SJCRH30 (cell line): ENCODE measurements around the gene ADAMTS16. TPM values are rescaled to one million over a fixed set of nuclear protein-coding genes. Genes with fewer than 3 reads are reported as not detected.

Experiments
- DNase-seq, 2 experiments: peaks; one replicate each; pipeline ENCODE4 v3.0.0-alpha.2; 2015 to 2020
- H3K27ac ChIP-seq: fragments of 250-450 bp; sonication (Bioruptor Pico); 2 replicates; pipeline ENCODE4 v1.5.1; 2020; ENCODE audit warnings: mild to moderate bottlenecking, moderate library complexity
- H3K27me3 ChIP-seq: fragments of 250-450 bp; sonication (Bioruptor Pico); 2 replicates; pipeline ENCODE4 v1.5.1; 2020; ENCODE audit warnings: mild to moderate bottlenecking, moderate library complexity
- H3K36me3 ChIP-seq: fragments of 250-450 bp; sonication (Bioruptor Pico); 2 replicates; pipeline ENCODE4 v1.5.1; 2020; ENCODE audit warnings: mild to moderate bottlenecking, moderate library complexity
- H3K4me1 ChIP-seq: fragments of 250-450 bp; sonication (Bioruptor Pico); 2 replicates; pipeline ENCODE4 v1.5.1; 2020; ENCODE audit warnings: mild to moderate bottlenecking, moderate library complexity
- H3K4me3 ChIP-seq: fragments of 250-450 bp; sonication (Bioruptor Pico); 2 replicates; pipeline ENCODE4 v1.5.1; 2020; ENCODE audit warnings: mild to moderate bottlenecking, moderate library complexity
- H3K9me3 ChIP-seq: fragments of 250-450 bp; sonication (Bioruptor Pico); replicated peaks from 2 replicates; pipeline ENCODE4 v1.5.1; 2020; ENCODE audit warnings: mild to moderate bottlenecking, moderate library complexity
- total RNA-seq: library from RNA; depleted of rRNA; stranded (reverse); fragments of >200 nt; shearing (Covaris generic); gene quantifications from 2 replicates; pipeline ENCODE4 v1.2.3, GENCODE V29; 2014

Gene ADAMTS16
- total RNA-seq, 1 experiment from 2014 or later: 0.71 TPM

DNA sequence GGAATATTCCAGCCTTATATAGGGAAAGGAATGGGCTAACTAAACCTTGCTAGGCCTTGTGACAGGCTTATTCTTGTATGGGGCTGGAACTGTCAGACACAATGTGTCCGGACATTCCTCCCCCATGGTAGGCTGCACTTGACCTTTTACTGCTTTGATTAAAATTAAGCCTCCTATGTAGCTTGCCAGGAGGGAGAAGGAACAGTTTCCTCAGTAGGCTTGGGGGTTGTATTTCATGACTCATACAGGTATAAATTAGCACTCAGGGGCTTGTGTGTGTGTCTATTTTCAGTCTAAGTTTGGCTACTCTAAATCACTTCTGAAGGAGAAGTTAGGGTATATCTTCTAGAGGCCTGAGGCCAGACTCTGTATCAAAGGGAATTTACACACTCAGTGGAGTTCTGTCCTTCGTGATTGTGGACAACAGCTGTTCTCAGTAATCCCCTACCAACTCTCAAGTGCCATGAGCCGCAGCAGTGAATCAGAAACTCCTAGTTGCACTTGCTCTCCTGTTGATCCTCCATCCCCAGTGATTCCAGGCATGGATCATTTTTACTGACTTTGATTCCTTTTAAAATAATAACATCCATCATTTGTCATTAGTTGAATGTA lies 16.4 kb downstream of the ADAMTS16 start:
- peak; percentile 19 to 54 for DNase-seq
- Histone ChIP-seq H3K27me3 (no peaks in the 10 kb centered on the region), H3K9me3 (no peaks in the 10 kb centered on the region), H3K27ac (no peak overlapping the region), H3K4me3 (no peak overlapping the region), H3K4me1 (no peaks in the 10 kb centered on the region), H3K36me3 (no peaks in the 10 kb centered on the region)

DNA sequence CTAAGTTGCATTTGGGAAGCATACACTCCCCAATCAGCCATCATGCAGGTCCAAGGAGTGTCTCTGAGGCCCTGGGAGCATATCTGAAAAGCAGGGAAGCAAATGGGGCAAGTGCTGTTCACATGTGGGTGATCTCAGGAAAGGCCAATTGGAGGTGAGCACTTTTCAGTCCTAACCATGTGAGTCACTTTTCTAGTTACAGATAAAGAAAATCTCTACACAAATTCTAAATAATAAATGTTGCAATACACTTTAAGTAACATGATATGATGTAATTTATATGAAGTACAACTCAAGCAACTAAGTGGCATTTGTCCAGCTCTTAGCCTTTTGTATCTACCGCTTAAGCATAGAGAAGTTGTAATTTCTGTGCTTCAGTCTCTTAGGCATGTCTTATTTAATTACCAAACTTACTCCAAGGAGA lies 18.4 kb downstream of the ADAMTS16 start:
- Histone ChIP-seq H3K27ac (no peak overlapping the region), H3K4me1 (no peaks in the 10 kb centered on the region), H3K4me3 (no peak overlapping the region), H3K36me3 (no peaks in the 10 kb centered on the region), H3K9me3 (no peaks in the 10 kb centered on the region), H3K27me3 (no peaks in the 10 kb centered on the region)
- DNase-seq: no peak

DNA sequence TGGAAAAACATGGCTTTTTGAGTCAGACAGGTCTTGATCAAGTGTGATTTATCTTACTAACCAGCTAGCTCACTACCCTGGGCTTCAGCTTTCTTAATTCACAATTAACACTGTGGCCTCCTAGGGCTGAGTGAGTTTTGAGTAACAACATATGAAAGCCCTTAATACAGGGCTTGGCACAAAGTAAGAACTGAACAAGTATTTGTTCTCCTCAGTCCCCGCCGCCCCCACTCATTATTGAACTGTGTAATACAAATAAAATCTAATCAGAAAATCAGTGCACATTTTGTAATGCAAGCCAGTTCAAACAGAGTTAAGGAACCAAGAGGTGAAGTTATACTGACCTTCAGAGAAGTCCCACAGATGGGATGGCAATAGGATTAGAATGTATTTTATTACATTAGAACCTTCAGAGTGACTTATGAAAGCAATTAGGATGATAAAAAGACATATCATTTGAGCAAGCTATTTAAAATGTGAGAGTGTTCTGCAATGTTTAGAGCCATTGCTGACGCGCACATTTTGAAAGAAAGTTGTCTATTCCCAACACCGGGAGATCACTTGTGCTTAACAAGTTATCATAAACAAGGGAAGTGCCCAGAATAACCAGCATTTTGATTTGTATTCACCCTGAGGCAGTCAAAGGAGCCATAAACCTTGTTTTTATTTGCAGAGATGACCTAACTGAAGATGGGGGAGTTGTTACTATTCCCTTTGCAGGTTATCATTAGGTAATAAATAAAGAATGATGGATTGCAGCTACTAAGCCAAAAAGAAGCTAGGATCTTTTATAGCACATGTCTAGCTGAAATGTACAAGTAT lies 19.4 kb downstream of the ADAMTS16 start:
- Histone ChIP-seq H3K4me1 (no peaks in the 10 kb centered on the region), H3K27ac (no peak overlapping the region), H3K9me3 (no peaks in the 10 kb centered on the region), H3K36me3 (no peaks in the 10 kb centered on the region), H3K4me3 (no peak overlapping the region), H3K27me3 (no peaks in the 10 kb centered on the region)
- no peak for DNase-seq

DNA sequence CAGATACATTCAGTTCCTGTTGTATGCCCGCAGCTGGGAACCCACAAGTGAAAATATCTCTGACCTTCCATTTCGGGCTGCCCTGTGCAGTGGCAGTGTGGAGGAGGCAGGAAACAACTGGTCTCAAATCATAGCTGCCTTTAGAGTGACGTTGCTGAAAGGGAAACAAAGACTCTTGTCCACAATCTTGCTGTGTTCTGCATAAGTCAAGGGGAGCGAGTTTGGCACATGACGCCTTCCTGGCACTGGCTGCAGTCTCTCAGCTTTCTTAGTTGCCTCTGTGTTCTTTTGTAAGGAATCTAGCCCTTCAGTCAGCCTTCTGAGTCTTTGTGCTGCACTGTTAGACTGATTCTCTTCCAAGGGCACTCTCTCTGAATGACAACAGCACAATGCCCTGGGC lies 24.0 kb downstream of the ADAMTS16 start:
- Histone ChIP-seq H3K4me3 (no peak overlapping the region), H3K27ac (no peak overlapping the region)

DNA sequence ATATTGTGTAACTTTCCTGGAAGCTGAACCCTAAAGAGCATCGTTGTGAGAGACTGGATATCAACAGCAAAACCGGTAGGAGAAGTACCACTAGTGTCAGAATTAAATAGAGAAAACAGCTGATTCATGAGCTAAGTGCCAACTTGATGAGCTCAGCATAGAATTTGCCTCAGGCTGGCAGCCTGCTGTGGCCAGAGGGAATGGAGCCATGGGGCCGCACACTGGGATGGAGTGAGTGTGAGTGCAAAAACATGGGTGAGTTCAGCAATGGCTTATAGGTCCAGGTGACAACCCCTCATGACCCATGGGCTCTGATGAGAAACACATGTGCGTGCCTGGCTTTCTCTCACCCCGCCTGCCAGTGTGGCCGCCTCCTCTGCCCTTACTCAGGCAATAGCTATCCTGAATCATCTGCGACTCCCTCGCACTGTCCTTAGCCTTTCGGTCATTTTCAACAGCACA lies 25.4 kb downstream of the ADAMTS16 start:
- no peaks in the 10 kb centered on the region for H3K4me1 ChIP-seq
- no peaks in the 10 kb centered on the region for H3K27me3 ChIP-seq
- no peaks in the 10 kb centered on the region for H3K36me3 ChIP-seq
- no peak overlapping the region for H3K27ac ChIP-seq
- no peak for DNase-seq
- H3K9me3 ChIP-seq: no peaks in the 10 kb centered on the region
- H3K4me3 ChIP-seq: no peak overlapping the region

More for the DNA sequence above, 24.0 kb downstream of the ADAMTS16 start:
- no peak for DNase-seq
- no peaks in the 10 kb centered on the region for H3K27me3 ChIP-seq
- H3K36me3 ChIP-seq: no peaks in the 10 kb centered on the region
- H3K9me3 ChIP-seq: no peaks in the 10 kb centered on the region
- H3K4me1 ChIP-seq: no peaks in the 10 kb centered on the region

DNA sequence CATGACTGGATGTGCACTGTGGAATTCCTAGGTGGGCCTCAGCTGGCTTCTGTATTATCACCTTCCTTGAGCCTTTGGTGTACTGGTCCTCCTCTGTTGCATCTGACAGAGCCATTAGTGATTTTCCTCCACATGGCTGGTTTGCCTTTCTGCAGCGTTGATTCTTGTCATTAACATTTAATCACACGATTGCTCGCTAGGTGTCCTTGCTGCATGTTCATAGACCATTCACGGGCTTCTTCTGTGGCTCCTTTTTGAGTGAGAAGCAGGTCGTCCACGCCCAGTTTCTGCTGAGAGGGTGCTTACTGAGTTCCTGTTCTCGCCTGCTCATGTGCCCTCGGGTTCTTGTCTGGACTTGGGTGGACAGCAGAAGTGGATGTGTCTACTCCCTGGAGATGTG lies 29.3 kb downstream of the ADAMTS16 start:
- H3K9me3 ChIP-seq: no peaks in the 10 kb centered on the region
- no peak overlapping the region for H3K4me3 ChIP-seq
- DNase-seq: no peak
- H3K4me1 ChIP-seq: no peaks in the 10 kb centered on the region
- H3K27ac ChIP-seq: no peak overlapping the region
- H3K36me3 ChIP-seq: no peaks in the 10 kb centered on the region
- H3K27me3 ChIP-seq: no peaks in the 10 kb centered on the region

DNA sequence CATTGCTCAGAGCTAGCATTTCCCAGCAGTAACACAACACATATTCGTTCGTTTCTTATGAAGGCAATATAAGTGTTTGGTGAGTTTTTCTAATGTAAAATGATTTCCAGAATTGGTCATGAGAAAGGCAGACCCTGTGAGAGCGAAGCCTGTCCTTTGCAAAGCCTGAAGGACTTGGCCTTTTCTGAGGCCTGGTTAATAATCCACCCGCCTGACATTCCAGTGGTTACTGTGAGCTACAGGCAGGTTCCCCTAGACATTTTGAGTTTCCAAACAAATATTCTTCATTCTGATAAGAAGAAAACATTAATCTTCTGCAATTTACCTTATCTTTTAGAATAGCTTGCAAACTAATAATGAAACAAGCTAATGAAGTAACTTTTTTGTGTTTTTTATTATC lies 38.0 kb downstream of the ADAMTS16 start:
- Histone ChIP-seq H3K9me3 (no peaks in the 10 kb centered on the region), H3K27ac (no peak overlapping the region), H3K4me1 (no peaks in the 10 kb centered on the region), H3K36me3 (no peaks in the 10 kb centered on the region), H3K4me3 (no peak overlapping the region), H3K27me3 (no peaks in the 10 kb centered on the region)
- DNase-seq: no peak

DNA sequence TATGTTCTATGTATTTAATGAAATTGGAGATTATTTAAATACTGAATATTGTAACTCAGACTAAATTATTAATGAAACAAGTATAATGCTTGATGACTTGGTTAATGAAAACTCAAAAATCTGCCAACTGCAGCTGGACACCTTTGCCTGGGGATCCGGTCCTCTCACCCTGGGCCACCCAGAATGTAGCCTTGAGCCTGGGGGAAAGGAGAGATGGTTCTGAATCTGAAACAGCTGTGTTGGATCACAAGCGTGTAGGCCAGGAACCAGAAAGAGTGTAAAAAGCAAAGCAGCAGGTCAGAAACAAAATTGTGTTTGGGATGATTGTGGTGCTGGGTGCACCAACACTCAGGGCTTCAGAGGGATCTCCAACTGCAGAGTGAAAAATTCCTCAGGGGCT lies 38.5 kb downstream of the ADAMTS16 start:
- H3K4me3 ChIP-seq: no peak overlapping the region
- H3K27me3 ChIP-seq: no peaks in the 10 kb centered on the region
- no peaks in the 10 kb centered on the region for H3K36me3 ChIP-seq
- H3K4me1 ChIP-seq: no peaks in the 10 kb centered on the region; the same call in 1 of the 2 replicates
- no peak for DNase-seq
- no peaks in the 10 kb centered on the region for H3K9me3 ChIP-seq
- H3K27ac ChIP-seq: no peak overlapping the region

DNA sequence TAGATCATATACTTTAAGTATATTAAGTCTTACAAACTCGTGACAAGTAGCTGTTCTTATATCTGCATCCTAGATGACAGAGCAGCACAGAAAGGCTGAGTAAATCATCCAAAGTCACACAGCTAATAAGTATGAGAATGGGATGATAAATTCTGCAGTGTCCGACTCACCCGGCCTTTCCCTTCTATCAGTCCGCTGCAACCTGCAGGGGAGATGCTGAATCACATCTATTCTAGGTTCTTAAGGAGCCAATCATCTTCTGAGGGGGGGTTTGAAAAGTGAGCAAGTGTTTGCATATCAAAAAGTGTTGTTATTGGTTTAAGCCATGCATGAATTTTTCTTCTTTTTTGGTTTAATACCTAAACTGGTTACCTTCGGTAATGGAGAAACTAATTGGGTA lies 38.9 kb downstream of the ADAMTS16 start:
- H3K36me3 ChIP-seq: no peaks in the 10 kb centered on the region
- H3K9me3 ChIP-seq: no peaks in the 10 kb centered on the region

DNA sequence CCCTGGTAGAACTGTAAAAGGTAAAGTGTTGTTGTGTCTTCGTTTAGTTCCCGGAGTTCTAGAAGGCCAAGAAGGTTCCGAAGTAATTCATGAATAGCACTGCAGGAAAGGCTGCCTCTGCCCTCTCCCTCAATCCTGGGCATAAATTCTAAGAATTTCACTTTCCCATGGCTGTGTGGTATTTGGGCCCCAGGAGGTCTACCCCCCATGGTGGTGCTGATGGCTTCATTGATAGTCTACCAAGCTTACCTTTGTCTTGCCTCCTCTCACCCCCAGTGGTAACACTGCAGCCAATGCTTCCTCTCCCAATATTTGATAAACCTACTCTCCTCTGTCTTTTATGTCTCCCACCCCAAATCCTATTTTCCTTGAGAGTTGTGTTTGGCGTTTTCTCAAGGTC lies 39.5 kb downstream of the ADAMTS16 start:
- H3K4me3 ChIP-seq: no peak overlapping the region
- no peak for DNase-seq
- H3K27ac ChIP-seq: no peak overlapping the region
- no peaks in the 10 kb centered on the region for H3K9me3 ChIP-seq
- H3K27me3 ChIP-seq: no peaks in the 10 kb centered on the region
- no peaks in the 10 kb centered on the region; the same call in 1 of the 2 replicates for H3K4me1 ChIP-seq
- no peaks in the 10 kb centered on the region for H3K36me3 ChIP-seq

More for the DNA sequence above, 38.9 kb downstream of the ADAMTS16 start:
- DNase-seq: no peak
- Histone ChIP-seq H3K27me3 (no peaks in the 10 kb centered on the region), H3K27ac (no peak overlapping the region), H3K4me1 (no peaks in the 10 kb centered on the region; the same call in 1 of the 2 replicates), H3K4me3 (no peak overlapping the region)

DNA sequence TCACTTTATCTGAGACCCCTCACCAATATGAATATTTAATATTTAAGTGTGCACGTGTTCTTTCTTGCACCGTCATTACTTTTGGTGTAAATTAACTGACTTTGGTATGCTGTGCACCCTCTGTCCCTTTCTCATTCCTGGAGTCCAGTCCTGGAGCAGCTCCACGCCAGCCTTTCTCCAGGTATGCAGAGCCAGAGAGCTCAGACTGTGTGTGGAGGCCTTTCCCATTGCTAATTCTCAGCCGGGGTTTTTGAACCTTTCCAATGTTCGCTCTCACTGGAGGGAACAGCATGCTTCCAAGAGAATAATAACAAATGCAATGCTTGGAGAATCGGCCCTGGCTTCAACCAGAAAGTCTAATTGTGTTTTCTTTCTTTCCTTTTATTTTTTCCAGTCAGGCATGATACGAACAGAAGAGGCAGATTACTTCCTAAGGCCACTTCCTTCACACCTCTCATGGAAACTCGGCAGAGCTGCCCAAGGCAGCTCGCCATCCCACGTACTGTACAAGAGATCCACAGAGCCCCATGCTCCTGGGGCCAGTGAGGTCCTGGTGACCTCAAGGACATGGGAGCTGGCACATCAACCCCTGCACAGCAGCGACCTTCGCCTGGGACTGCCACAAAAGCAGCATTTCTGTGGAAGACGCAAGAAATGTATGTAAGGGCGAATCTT lies 41.7 kb downstream of the ADAMTS16 start:
- Histone ChIP-seq H3K27ac (no peak overlapping the region), H3K4me1 (no peaks in the 10 kb centered on the region; the same call in 1 of the 2 replicates), H3K27me3 (no peaks in the 10 kb centered on the region), H3K9me3 (no peaks in the 10 kb centered on the region), H3K4me3 (no peak overlapping the region), H3K36me3 (no peaks in the 10 kb centered on the region)
- no peak for DNase-seq

DNA sequence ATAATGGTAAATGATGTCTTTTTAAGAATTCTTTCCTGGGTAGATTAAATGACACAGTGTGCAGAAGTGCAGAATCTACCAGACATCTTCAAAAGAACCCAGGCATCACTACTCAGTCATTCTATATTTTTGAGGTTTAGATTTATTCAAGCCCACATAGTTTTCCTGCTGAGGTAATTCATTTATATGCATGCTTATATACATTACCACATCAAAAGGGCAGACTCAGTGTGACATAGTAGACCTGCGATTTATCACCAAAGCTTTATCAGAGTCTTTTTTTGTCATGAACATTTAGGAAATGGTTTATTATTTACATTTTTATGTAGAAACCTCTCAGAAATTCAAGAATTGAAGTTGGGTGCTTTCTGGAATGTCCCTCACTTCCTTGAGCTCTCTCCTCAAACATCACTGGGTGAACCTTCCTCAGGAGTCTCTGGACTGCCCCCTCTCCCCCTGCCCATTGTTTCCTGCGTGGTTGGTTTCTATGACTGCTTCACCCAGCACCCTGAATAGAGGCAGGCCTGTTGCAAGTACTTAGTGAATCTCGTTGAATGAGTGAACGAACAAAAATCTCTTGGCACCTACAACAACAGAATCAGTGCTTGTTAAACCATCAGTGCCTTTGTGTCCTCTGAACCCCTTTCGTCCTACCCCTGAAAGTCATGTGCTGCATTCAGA lies 42.5 kb downstream of the ADAMTS16 start:
- Histone ChIP-seq H3K27ac (no peak overlapping the region; the same call in 1 of the 2 replicates), H3K4me1 (no peaks in the 10 kb centered on the region; the same call in 1 of the 2 replicates)

DNA sequence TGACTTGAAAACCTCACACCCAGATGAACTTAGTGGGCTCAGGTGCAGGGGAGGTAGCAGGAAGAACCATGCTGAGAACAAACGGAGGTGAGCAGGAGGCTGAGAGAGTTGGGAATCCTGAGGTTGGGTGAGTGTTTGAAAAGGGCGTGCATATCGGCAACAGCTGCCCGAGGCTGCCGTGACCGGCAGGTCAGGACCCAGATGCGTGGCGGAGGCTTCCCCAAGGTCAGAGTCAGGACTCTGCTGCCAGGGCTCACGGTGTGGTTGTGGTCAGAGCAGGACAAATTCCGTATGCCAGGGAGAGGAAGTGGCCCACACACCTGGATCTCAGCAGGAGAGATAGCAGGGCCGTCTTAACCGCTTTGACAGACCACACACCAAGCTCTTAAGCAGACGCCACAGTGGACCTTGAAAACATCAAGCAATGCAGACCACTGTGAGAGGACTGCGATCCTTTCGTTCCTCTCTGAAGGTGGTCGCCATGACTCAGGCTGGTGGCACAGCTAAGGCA lies 43.1 kb downstream of the ADAMTS16 start:
- no peaks in the 10 kb centered on the region for H3K36me3 ChIP-seq
- H3K4me3 ChIP-seq: no peak overlapping the region
- H3K27ac ChIP-seq: no peak overlapping the region; the same call in 1 of the 2 replicates
- no peaks in the 10 kb centered on the region for H3K9me3 ChIP-seq
- peak; percentile 21 to 25 for DNase-seq
- no peaks in the 10 kb centered on the region; the same call in 1 of the 2 replicates for H3K4me1 ChIP-seq
- H3K27me3 ChIP-seq: no peaks in the 10 kb centered on the region

More for the DNA sequence above, 42.5 kb downstream of the ADAMTS16 start:
- Histone ChIP-seq H3K9me3 (no peaks in the 10 kb centered on the region), H3K36me3 (no peaks in the 10 kb centered on the region), H3K4me3 (no peak overlapping the region), H3K27me3 (no peaks in the 10 kb centered on the region)
- no peak for DNase-seq

DNA sequence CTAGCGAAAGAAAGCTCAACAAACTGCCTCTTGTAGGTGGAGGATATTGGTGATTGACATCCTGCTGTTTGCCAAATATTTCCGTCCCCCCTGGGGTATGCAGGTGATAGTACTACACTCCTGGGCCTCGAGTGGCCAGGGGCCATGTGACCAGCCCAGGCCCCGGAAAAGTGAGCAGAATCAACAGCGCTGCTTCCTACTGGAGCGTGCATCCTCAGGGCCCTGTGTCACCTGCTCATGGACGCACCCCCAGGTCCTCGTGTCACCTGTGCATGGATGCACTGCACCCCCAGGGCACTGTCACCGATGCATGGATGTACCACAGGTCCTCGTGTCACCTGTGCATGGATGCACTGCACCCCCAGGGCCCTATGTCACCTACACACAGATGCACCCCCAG lies 43.8 kb downstream of the ADAMTS16 start:
- no peaks in the 10 kb centered on the region; the same call in 1 of the 2 replicates for H3K4me1 ChIP-seq
- no peaks in the 10 kb centered on the region for H3K9me3 ChIP-seq
- H3K4me3 ChIP-seq: no peak overlapping the region
- no peak for DNase-seq
- H3K27me3 ChIP-seq: no peaks in the 10 kb centered on the region
- H3K27ac ChIP-seq: no peak overlapping the region
- H3K36me3 ChIP-seq: no peaks in the 10 kb centered on the region
